HFFc6 (cell line): ENCODE measurements around the gene TTC4. TPM values are rescaled to one million over a fixed set of nuclear protein-coding genes. Genes with fewer than 3 reads are reported as not detected.

ENCODE experiments used
- DNase-seq: peaks from one replicate; pipeline ENCODE4 v3.0.0-alpha.2; 2018
- H3K27ac Mint-ChIP-seq: 2 replicates; pipeline ENCODE4 v1.8.0; 2020; ENCODE audit warnings: mild to moderate bottlenecking, mixed read lengths
- H3K27me3 Mint-ChIP-seq: 2 replicates; pipeline ENCODE4 v1.8.0; 2021; ENCODE audit warnings: mild to moderate bottlenecking, moderate library complexity, mixed read lengths; ENCODE audit not compliant: insufficient read depth
- H3K36me3 Mint-ChIP-seq: 2 replicates; pipeline ENCODE4 v1.8.0; 2021; ENCODE audit warnings: low read depth, mixed read lengths
- H3K4me1 Mint-ChIP-seq: 2 replicates; pipeline ENCODE4 v1.8.0; 2020; ENCODE audit warnings: low read depth, mixed read lengths
- H3K4me3 Mint-ChIP-seq: 2 replicates; pipeline ENCODE4 v1.8.0; 2020; ENCODE audit warnings: mild to moderate bottlenecking, moderate library complexity, mixed read lengths
- H3K9me3 Mint-ChIP-seq: 2 replicates; pipeline ENCODE4 v1.8.0; 2020; ENCODE audit warnings: mild to moderate bottlenecking, mixed read lengths
- total RNA-seq, 6 experiments: library from RNA; stranded (reverse); fragmentation: NEBNext Ultra II Directional; extraction: Animal tissue kit (Norgen Biotek cat#: 25700); gene quantifications; 2 replicates in 1 of 6; 3 replicates in 5 of 6; pipeline ENCODE4 v1.2.3, GENCODE V29; 2021
- TF ChIP-seq, protein P1 (sequence below): fragments of 200-600 bp; sonication (generic); IDR thresholded peaks from 2 replicates; pipeline ENCODE4 v1.5.0; 2021; ENCODE audit warnings: antibody characterized with exemption, mild to moderate bottlenecking

The TTC4 gene
- total RNA-seq, 6 experiments from 2014 or later = 20.1 to 31.5 (median 28.2) TPM

DNA sequence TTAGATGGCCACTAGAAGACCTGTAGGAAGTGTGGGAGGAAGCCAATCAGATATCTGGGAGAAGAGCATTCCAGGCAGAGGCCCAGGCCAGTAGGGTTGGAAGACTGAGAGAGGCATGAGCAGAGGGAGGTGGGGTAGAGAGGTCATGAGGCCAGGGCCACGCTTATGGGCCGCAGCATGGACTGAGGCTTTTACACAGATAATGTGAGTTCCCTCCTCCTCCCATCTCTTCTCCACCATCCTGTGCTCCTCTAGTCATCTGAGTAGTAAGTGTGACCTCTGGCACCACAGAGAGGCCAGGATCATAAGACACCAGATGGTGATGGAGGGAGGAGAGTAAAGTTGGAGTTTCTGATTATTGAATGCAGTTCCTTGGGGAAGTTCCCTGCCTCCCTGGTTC lies 68.4 kb downstream of the TTC4 start:
- DNase-seq = no peak
- TF ChIP-seq, protein P1, sequence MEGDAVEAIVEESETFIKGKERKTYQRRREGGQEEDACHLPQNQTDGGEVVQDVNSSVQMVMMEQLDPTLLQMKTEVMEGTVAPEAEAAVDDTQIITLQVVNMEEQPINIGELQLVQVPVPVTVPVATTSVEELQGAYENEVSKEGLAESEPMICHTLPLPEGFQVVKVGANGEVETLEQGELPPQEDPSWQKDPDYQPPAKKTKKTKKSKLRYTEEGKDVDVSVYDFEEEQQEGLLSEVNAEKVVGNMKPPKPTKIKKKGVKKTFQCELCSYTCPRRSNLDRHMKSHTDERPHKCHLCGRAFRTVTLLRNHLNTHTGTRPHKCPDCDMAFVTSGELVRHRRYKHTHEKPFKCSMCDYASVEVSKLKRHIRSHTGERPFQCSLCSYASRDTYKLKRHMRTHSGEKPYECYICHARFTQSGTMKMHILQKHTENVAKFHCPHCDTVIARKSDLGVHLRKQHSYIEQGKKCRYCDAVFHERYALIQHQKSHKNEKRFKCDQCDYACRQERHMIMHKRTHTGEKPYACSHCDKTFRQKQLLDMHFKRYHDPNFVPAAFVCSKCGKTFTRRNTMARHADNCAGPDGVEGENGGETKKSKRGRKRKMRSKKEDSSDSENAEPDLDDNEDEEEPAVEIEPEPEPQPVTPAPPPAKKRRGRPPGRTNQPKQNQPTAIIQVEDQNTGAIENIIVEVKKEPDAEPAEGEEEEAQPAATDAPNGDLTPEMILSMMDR = no peak
- no peaks in the 10 kb centered on the region for H3K36me3 Mint-ChIP-seq
- H3K9me3 Mint-ChIP-seq = no peaks in the 10 kb centered on the region
- H3K27ac Mint-ChIP-seq = no peak overlapping the region
- H3K4me1 Mint-ChIP-seq = no peaks in the 10 kb centered on the region
- H3K27me3 Mint-ChIP-seq = peaks cover 38% of the 10 kb centered on the region
- H3K4me3 Mint-ChIP-seq = no peak overlapping the region

DNA sequence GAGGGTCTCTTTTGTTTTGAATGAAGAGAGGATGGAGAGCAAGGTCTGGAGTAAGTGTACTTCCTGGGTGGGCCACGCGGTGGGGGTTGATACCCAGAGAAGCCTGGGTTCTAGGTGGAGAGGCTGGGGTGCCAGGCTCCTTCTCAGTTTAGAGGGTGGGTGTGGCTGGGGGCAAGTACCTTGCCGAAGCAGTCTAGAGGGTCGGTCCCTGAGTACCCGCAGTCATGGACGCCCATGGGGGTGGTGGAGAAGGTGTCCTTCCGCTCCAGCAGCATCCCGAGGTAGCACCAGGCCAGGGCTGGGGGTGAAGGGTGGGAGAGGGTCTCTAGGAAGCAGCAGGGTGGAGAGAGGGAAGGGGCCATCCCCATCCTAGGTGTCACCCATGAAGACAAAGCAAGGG lies 71.1 kb downstream of the TTC4 start:
- H3K27ac Mint-ChIP-seq = no peak overlapping the region
- H3K36me3 Mint-ChIP-seq = no peaks in the 10 kb centered on the region
- peaks cover 2% of the 10 kb centered on the region; the same call in 1 of the 2 replicates for H3K9me3 Mint-ChIP-seq
- no peak overlapping the region for H3K4me3 Mint-ChIP-seq
- peaks cover 28% of the 10 kb centered on the region for H3K27me3 Mint-ChIP-seq
- no peak for DNase-seq
- no peaks in the 10 kb centered on the region for H3K4me1 Mint-ChIP-seq
- TF ChIP-seq, protein P1 = no peak

DNA sequence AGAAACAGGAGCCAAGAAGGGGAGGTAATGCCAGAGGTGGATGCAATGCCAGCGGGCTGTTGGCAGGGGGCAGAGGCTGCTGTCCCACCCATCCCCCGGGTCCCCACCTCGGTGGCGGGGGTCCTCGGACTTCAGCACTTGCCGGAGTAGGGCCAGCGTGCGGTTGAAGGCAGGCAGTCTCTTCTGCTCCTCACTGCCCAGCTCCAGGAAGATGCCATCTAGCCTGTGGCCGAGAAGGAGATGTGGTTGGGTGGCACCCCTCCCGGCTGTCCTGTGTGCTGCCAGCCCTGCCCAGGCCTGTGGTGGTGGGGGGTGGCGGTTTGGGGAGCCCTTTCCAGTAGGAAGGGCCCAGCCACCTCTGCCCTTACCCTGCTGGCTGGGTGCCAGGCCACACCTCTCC lies 71.9 kb downstream of the TTC4 start:
- DNase-seq = no peak
- H3K27ac Mint-ChIP-seq = no peak overlapping the region
- H3K9me3 Mint-ChIP-seq = peaks cover 10% of the 10 kb centered on the region; the same call in 1 of the 2 replicates
- no peaks in the 10 kb centered on the region for H3K4me1 Mint-ChIP-seq
- peaks cover 20% of the 10 kb centered on the region for H3K27me3 Mint-ChIP-seq
- TF ChIP-seq, protein P1 = no peak
- no peaks in the 10 kb centered on the region for H3K36me3 Mint-ChIP-seq
- no peak overlapping the region for H3K4me3 Mint-ChIP-seq

DNA sequence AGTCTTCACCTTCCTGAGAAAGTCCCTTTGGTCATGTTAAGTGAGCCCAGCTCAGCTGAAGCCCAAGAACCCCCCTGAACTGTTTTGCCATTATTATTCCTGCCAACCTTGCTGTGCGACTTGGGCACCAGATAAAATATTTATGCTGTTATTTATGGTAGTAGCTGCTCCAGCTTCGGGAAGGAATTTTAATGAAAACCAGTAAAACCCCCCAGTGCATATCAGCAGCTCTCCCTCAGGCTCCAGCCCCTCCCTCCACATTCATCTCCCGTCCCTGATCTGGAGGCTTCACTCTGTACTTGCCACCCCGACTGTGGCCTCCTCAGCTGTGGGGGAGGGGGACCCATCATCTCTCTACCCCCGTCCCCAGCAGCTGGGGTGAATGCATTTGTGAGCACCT lies 72.8 kb downstream of the TTC4 start:
- H3K9me3 Mint-ChIP-seq = peaks cover 11% of the 10 kb centered on the region; the same call in 1 of the 2 replicates
- peaks cover 16% of the 10 kb centered on the region for H3K27me3 Mint-ChIP-seq
- TF ChIP-seq, protein P1 = no peak
- H3K4me3 Mint-ChIP-seq = no peak overlapping the region
- H3K27ac Mint-ChIP-seq = no peak overlapping the region
- no peak for DNase-seq
- H3K36me3 Mint-ChIP-seq = no peaks in the 10 kb centered on the region
- H3K4me1 Mint-ChIP-seq = no peaks in the 10 kb centered on the region

DNA sequence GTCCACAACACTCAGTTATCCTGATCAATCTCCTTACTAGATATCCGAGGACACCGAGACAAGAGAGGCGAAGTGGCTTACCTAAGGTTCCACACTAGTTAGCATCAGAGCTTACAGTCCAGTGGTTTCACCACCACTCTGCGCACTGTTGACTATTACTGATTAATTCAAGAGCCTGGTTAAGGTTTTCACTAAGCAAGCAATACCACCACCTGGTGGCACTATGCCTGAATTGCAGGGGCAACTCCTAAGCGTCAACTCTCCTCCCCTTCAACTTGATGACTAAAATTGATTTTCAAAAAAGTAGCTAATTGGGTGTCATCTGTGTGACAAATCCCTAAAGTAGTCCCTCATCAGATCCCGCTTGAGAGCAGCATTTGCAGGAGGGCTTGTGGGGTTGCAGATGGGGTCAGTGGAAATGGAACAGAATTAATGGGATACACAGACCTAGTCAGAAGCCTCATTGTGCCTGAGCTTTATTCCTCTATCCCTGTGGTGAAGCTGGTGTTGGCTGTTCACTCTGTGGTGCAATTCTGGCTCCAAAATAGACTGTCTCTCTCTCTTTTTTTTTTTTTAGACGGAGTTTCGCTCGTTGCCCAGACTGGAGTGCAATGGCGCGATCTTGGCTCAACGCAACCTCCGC lies 76.3 kb downstream of the TTC4 start:
- Mint-ChIP-seq H3K27ac (no peak overlapping the region), H3K36me3 (no peaks in the 10 kb centered on the region), H3K4me3 (no peak overlapping the region), H3K27me3 (peaks cover 9% of the 10 kb centered on the region), H3K9me3 (peaks cover 11% of the 10 kb centered on the region; the same call in 1 of the 2 replicates), H3K4me1 (peaks cover 20% of the 10 kb centered on the region)
- TF ChIP-seq, protein P1 = peak; percentile 88
- DNase-seq = peak; percentile 16

Other genes starting within 250 kb of the TTC4 start
- 1 to 10 TPM; 2.9 to 4.8 (median 3.8) TPM for gene ACOT11, start 167.6 kb upstream of the TTC4 start, total RNA-seq
- not detected for gene FAM151A, start 92.3 kb upstream of the TTC4 start, total RNA-seq
- under 1 TPM in 1 of 6 experiments, not detected in 5; 0.09 TPM for gene MROH7, start 74.1 kb upstream of the TTC4 start, total RNA-seq
- gene PARS2, start 48.7 kb downstream of the TTC4 start, total RNA-seq = 1 to 10 TPM; 3.3 to 4.2 (median 3.6) TPM
- not detected for gene TTC22, start 85.5 kb downstream of the TTC4 start, total RNA-seq
- gene DHCR24, start 171.3 kb downstream of the TTC4 start, total RNA-seq = 10 to 100 TPM; 39.3 to 88.4 (median 74.8) TPM